HepG2 (cell line): ENCODE measurements around the gene EGFR. TPM values are rescaled to one million over a fixed set of nuclear protein-coding genes. Genes with fewer than 3 reads are reported as not detected.
A peak's percentile ranks its signal among the peaks of the same experiment; 100 is the strongest.

ENCODE experiments used
- ELF3 ChIP-seq: IDR thresholded peaks from 2 replicates; pipeline ENCODE4 v1.6.1; 2016; ENCODE audit warnings: missing genetic modification reagents, missing compliant biosample characterization
- FOSL2 ChIP-seq: sonication (generic); formaldehyde crosslinking; IDR thresholded peaks from 2 replicates; pipeline ENCODE4 v1.4.0; 2020; ENCODE audit warnings: missing genetic modification reagents
- GATAD2A ChIP-seq: IDR thresholded peaks from 2 replicates; pipeline ENCODE4 v1.6.1; 2016
- HCFC1 ChIP-seq: fragments of 150-350 bp; IDR thresholded peaks from 2 replicates; pipeline ENCODE4 v1.6.1; 2014; ENCODE audit warnings: low read depth, low read length
- HNF4G ChIP-seq, 2 experiments: sonication (generic) in 1 of 2; formaldehyde crosslinking in 1 of 2; IDR thresholded peaks; 2 replicates each; pipeline versions ENCODE4 v1.4.0 to v1.6.1; 2011 to 2020; ENCODE audit warnings: borderline replicate concordance in 2 of 2, low read depth in 2 of 2, mild to moderate bottlenecking in 2 of 2, low read length in 1 of 2, missing genetic modification reagents in 1 of 2, moderate library complexity in 1 of 2
- HNRNPLL ChIP-seq: fragments of 200-400 bp; formaldehyde crosslinking; IDR thresholded peaks from 2 replicates; pipeline ENCODE4 v1.6.1; 2017; ENCODE audit warnings: mild to moderate bottlenecking, low read depth, low read length; ENCODE audit not compliant: poor library complexity, severe bottlenecking
- KLF16 ChIP-seq, 2 experiments: sonication (generic) in 1 of 2; formaldehyde crosslinking in 1 of 2; IDR thresholded peaks; 2 replicates each; pipeline versions ENCODE4 v1.6.1 to v1.8.0; 2016 to 2023; ENCODE audit warnings: missing genetic modification reagents in 2 of 2, missing compliant biosample characterization in 1 of 2
- NR2C2 ChIP-seq: sonication (generic); formaldehyde crosslinking; IDR thresholded peaks from 2 replicates; pipeline ENCODE4 v1.4.0; 2020; ENCODE audit warnings: missing genetic modification reagents, mild to moderate bottlenecking, moderate library complexity, borderline replicate concordance
- NR2F1 ChIP-seq, 2 experiments: fragments of 450-650 bp in 1 of 2; formaldehyde crosslinking in 1 of 2; IDR thresholded peaks; 2 replicates each; pipeline versions ENCODE4 v1.5.0 to v1.6.1; 2016 to 2020; ENCODE audit warnings: mild to moderate bottlenecking in 1 of 2, missing compliant biosample characterization in 1 of 2, missing genetic modification reagents in 1 of 2, moderate library complexity in 1 of 2
- POGZ ChIP-seq: sonication (generic); formaldehyde crosslinking; IDR thresholded peaks from 2 replicates; pipeline ENCODE4 v1.4.0; 2020; ENCODE audit warnings: mild to moderate bottlenecking, missing genetic modification reagents
- PRMT3 ChIP-seq: sonication (generic); formaldehyde crosslinking; IDR thresholded peaks from 2 replicates; pipeline ENCODE4 v1.8.1; 2022; ENCODE audit warnings: low read depth, mild to moderate bottlenecking, moderate library complexity, missing genetic modification reagents, borderline replicate concordance
- RAD51 ChIP-seq: fragments of 450-650 bp; IDR thresholded peaks from 2 replicates; pipeline ENCODE4 v1.6.1; 2016; ENCODE audit warnings: borderline replicate concordance
- SAFB2 ChIP-seq: sonication (generic); formaldehyde crosslinking; IDR thresholded peaks from 2 replicates; pipeline ENCODE4 v1.5.1; 2020; ENCODE audit warnings: missing genetic modification reagents, low read depth, mild to moderate bottlenecking, borderline replicate concordance
- SOX13 ChIP-seq, 3 experiments: fragments of 450-650 bp in 1 of 3; sonication (generic) in 1 of 3; formaldehyde crosslinking in 1 of 3; IDR thresholded peaks in 2 of 3; conservative IDR thresholded peaks in 1 of 3; 2 replicates each; pipeline versions ENCODE4 v1.5.0 to v1.6.1; 2016 to 2020; ENCODE audit warnings: antibody characterized with exemption in 1 of 3, mild to moderate bottlenecking in 1 of 3, missing compliant biosample characterization in 1 of 3, missing genetic modification reagents in 1 of 3, moderate library complexity in 1 of 3
- TMF1 ChIP-seq: sonication (generic); formaldehyde crosslinking; IDR thresholded peaks from 2 replicates; pipeline ENCODE4 v1.8.1; 2022; ENCODE audit warnings: low read depth, missing genetic modification reagents
- ZBTB38 ChIP-seq: sonication (generic); formaldehyde crosslinking; IDR thresholded peaks from 2 replicates; pipeline ENCODE4 v1.5.1; 2020; ENCODE audit warnings: mild to moderate bottlenecking, missing genetic modification reagents
- ZFP82 ChIP-seq: sonication (generic); formaldehyde crosslinking; IDR thresholded peaks from 2 replicates; pipeline ENCODE4 v1.5.1; 2020; ENCODE audit warnings: mild to moderate bottlenecking, missing genetic modification reagents, borderline replicate concordance
- ZNF12 ChIP-seq: sonication (generic); formaldehyde crosslinking; IDR thresholded peaks from 2 replicates; pipeline ENCODE4 v1.5.0; 2020; ENCODE audit warnings: missing genetic modification reagents
- ZNF468 ChIP-seq: sonication (generic); formaldehyde crosslinking; IDR thresholded peaks from 2 replicates; pipeline ENCODE4 v1.8.0; 2022; ENCODE audit warnings: mild to moderate bottlenecking, moderate library complexity, missing genetic modification reagents
- ZNF543 ChIP-seq: sonication (generic); formaldehyde crosslinking; IDR thresholded peaks from 2 replicates; pipeline ENCODE4 v1.4.0; 2020; ENCODE audit warnings: mild to moderate bottlenecking, missing genetic modification reagents
- ZNF629 ChIP-seq: sonication (generic); formaldehyde crosslinking; conservative IDR thresholded peaks from 2 replicates; pipeline ENCODE4 v1.5.0; 2020; ENCODE audit warnings: missing genetic modification reagents
- polyA plus RNA-seq, 8 experiments: library from polyadenylated mRNA; depleted of rRNA in 3 of 8; stranded (reverse) in 7 of 8; unstranded in 1 of 8; fragments of >200 nt; fragmentation: Illumina TruSeq in 4 of 8; extraction: Trizol in 4 of 8; gene quantifications; 2 replicates each; pipeline versions ENCODE4 v1.2.1 to v1.2.3, GENCODE V29; 2011 to 2016; ENCODE audit warnings: low read depth in 4 of 8, missing spikeins in 1 of 8, mixed read lengths in 1 of 8; ENCODE audit not compliant: insufficient read depth in 1 of 8
- total RNA-seq, 5 experiments: library from RNA; depleted of rRNA; stranded (reverse); fragments of >200 nt; fragmentation: Illumina TruSeq; extraction: Trizol; gene quantifications; 2 replicates each; pipeline ENCODE4 v1.2.3, GENCODE V29; 2016; ENCODE audit warnings: low read depth in 1 of 5
- TF ChIP-seq, protein P1 (sequence below): IDR thresholded peaks from 2 replicates; pipeline ENCODE4 v1.6.1; 2016; ENCODE audit warnings: missing compliant biosample characterization, missing genetic modification reagents, borderline replicate concordance
- TF ChIP-seq, protein P2 (sequence below): sonication (generic); formaldehyde crosslinking; IDR thresholded peaks from 2 replicates; pipeline ENCODE4 v1.4.0; 2020; ENCODE audit warnings: missing genetic modification reagents
- TF ChIP-seq, protein P3 (sequence below): sonication (generic); formaldehyde crosslinking; IDR thresholded peaks from 2 replicates; pipeline ENCODE4 v1.4.0; 2020; ENCODE audit warnings: missing genetic modification reagents

Gene EGFR
- total and polyA plus RNA-seq, 2 of the 13 experiments (the other 11 are each of a cell fraction or from before 2014, with no cell fraction given), result 7.0 to 10.0 TPM

DNA sequence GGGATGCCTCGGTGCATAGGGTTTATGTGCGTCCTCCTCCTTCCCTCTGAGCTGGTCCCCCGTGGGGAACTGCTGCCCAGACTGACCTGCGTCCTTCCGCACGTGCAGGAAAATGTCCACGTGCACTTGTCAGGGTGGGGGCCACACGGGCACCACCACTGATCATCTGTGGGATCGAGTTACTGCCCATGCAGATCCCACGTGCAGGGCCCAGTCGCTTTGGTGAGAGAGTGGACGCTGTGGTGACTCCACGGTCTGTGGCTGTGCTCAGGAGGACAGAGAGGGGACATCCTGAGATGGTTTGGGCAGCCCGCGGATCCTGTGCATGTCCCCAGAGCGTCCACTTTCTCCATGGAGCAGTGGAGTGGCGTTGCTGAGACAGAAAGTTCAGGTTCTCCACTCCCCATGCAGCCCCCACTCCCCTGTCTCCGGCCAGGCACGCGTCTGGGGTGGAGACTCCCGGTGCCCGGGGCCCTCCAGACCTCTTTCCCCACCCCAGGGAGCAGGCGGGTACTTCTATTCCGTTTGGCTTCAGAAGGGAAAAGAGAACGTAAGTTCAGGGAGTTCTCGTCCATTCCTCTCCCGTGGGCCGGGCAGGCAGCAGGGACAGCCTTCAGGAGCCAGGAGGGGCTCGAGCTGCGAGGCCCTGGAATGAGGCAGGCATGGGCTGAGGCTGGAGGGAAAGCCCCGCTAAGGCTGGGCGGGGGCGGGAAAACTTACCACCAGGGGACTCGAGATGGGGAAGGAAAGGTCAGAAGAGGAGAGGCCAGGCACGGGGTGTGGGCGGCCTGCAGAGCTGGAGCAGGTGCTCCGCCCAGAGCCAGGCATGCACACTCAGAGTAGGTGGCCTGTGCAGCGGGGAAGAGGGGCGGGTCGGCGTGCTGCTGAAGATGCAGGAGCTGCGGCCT, 59.9 kb downstream of the EGFR start (continued):
- TF ChIP-seq SAFB2 (CRISPR knock-in tag) (peak; percentile 58; the same call in 1 of the 2 replicates), SOX13 (IDR thresholded peaks at IDR 0.05) (no peak; the same call in 1 of the 2 replicates), SOX13 (CRISPR knock-in tag; conservative IDR thresholded peaks at IDR 0.05 in 1 of 2, IDR thresholded peaks at IDR 0.05 in 1 of 2) (peak in 1 of 2 experiments; percentile 56; a peak in 2 of 4 replicates), GATAD2A (peak; percentile 36; the same call in 1 of the 2 replicates), ELF3 (CRISPR knock-in tag) (peak; percentile 80), FOSL2 (CRISPR knock-in tag) (peak; percentile 25; the same call in 1 of the 2 replicates), ZNF12 (CRISPR knock-in tag) (peak; percentile 62; the same call in 1 of the 2 replicates), ZNF543 (CRISPR knock-in tag) (peak; percentile 95), ZNF629 (CRISPR knock-in tag) (0 out of 2 replicates have a peak, but pooled peaks have one; percentile 26), HCFC1 (no peak), KLF16 (CRISPR knock-in tag; IDR thresholded peaks at IDR 0.05) (peak; percentile 50 to 66; a peak in 2 of 4 replicates), PRMT3 (peak; percentile 93), TMF1 (CRISPR knock-in tag) (0 out of 2 replicates have a peak, but pooled peaks have one; percentile 56), ZBTB38 (CRISPR knock-in tag) (peak; percentile 65), NR2C2 (CRISPR knock-in tag) (peak; percentile 65; the same call in 1 of the 2 replicates), HNF4G (IDR thresholded peaks at IDR 0.05; ENCODE audit: borderline replicate concordance, low read depth, low read length) (peak; percentile 52; the same call in 1 of the 2 replicates), HNF4G (CRISPR knock-in tag; IDR thresholded peaks at IDR 0.05; ENCODE audit: borderline replicate concordance, low read depth) (no peak; the same call in 1 of the 2 replicates), ZFP82 (CRISPR knock-in tag) (0 out of 2 replicates have a peak, but pooled peaks have one; percentile 64), RAD51 (no peak), POGZ (CRISPR knock-in tag) (peak; percentile 69), NR2F1 (CRISPR knock-in tag; IDR thresholded peaks at IDR 0.05) (peak; percentile 42 to 72; a peak in 2 of 4 replicates), ZNF468 (no peak), HNRNPLL (peak; percentile 61)
- TF ChIP-seq, protein P1, sequence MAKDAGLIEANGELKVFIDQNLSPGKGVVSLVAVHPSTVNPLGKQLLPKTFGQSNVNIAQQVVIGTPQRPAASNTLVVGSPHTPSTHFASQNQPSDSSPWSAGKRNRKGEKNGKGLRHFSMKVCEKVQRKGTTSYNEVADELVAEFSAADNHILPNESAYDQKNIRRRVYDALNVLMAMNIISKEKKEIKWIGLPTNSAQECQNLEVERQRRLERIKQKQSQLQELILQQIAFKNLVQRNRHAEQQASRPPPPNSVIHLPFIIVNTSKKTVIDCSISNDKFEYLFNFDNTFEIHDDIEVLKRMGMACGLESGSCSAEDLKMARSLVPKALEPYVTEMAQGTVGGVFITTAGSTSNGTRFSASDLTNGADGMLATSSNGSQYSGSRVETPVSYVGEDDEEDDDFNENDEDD (CRISPR knock-in tag), result peak; percentile 96
- TF ChIP-seq, protein P2, sequence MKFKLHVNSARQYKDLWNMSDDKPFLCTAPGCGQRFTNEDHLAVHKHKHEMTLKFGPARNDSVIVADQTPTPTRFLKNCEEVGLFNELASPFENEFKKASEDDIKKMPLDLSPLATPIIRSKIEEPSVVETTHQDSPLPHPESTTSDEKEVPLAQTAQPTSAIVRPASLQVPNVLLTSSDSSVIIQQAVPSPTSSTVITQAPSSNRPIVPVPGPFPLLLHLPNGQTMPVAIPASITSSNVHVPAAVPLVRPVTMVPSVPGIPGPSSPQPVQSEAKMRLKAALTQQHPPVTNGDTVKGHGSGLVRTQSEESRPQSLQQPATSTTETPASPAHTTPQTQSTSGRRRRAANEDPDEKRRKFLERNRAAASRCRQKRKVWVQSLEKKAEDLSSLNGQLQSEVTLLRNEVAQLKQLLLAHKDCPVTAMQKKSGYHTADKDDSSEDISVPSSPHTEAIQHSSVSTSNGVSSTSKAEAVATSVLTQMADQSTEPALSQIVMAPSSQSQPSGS (CRISPR knock-in tag), result peak; percentile 60
- TF ChIP-seq, protein P3, sequence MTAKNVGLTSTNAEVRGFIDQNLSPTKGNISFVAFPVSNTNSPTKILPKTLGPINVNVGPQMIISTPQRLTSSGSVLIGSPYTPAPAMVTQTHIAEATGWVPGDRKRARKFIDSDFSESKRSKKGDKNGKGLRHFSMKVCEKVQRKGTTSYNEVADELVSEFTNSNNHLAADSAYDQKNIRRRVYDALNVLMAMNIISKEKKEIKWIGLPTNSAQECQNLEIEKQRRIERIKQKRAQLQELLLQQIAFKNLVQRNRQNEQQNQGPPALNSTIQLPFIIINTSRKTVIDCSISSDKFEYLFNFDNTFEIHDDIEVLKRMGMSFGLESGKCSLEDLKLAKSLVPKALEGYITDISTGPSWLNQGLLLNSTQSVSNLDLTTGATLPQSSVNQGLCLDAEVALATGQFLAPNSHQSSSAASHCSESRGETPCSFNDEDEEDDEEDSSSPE (CRISPR knock-in tag), result peak; percentile 93
